WERI-Rb-1 (cell line): ENCODE data around the gene NLRP4.
A peak's percentile ranks its signal among the peaks of the same experiment; 100 is the strongest.

ENCODE experiments used
- DNase-seq: peaks from one replicate; pipeline ENCODE4 v3.0.0-alpha.2; 2020
- H3K27ac ChIP-seq: fragments of 250-450 bp; sonication (Bioruptor Pico); 2 replicates; pipeline ENCODE4 v1.5.1; 2020; ENCODE audit warnings: mild to moderate bottlenecking, moderate library complexity
- H3K27me3 ChIP-seq: fragments of 250-450 bp; sonication (Bioruptor Pico); 2 replicates; pipeline ENCODE4 v1.5.1; 2021; ENCODE audit warnings: mild to moderate bottlenecking, low read depth, moderate library complexity; ENCODE audit not compliant: insufficient read depth, severe bottlenecking
- H3K36me3 ChIP-seq: fragments of 250-450 bp; sonication (Bioruptor Pico); 2 replicates; pipeline ENCODE4 v1.5.1; 2020; ENCODE audit warnings: mild to moderate bottlenecking, moderate library complexity
- H3K4me3 ChIP-seq: 2 replicates; pipeline ENCODE4 v1.5.1; 2011; ENCODE audit warnings: low read depth, mild to moderate bottlenecking, control low read depth, low read length
- H3K9me3 ChIP-seq: fragments of 250-450 bp; sonication (Bioruptor Pico); 2 replicates; pipeline ENCODE4 v1.5.1; 2021; ENCODE audit warnings: mild to moderate bottlenecking, moderate library complexity; ENCODE audit not compliant: severe bottlenecking
- CTCF ChIP-seq: IDR thresholded peaks from 2 replicates; pipeline ENCODE4 v1.5.1; 2011; ENCODE audit warnings: low read depth, mild to moderate bottlenecking, control low read depth, inconsistent platforms, low read length

Gene NLRP4, protein sequence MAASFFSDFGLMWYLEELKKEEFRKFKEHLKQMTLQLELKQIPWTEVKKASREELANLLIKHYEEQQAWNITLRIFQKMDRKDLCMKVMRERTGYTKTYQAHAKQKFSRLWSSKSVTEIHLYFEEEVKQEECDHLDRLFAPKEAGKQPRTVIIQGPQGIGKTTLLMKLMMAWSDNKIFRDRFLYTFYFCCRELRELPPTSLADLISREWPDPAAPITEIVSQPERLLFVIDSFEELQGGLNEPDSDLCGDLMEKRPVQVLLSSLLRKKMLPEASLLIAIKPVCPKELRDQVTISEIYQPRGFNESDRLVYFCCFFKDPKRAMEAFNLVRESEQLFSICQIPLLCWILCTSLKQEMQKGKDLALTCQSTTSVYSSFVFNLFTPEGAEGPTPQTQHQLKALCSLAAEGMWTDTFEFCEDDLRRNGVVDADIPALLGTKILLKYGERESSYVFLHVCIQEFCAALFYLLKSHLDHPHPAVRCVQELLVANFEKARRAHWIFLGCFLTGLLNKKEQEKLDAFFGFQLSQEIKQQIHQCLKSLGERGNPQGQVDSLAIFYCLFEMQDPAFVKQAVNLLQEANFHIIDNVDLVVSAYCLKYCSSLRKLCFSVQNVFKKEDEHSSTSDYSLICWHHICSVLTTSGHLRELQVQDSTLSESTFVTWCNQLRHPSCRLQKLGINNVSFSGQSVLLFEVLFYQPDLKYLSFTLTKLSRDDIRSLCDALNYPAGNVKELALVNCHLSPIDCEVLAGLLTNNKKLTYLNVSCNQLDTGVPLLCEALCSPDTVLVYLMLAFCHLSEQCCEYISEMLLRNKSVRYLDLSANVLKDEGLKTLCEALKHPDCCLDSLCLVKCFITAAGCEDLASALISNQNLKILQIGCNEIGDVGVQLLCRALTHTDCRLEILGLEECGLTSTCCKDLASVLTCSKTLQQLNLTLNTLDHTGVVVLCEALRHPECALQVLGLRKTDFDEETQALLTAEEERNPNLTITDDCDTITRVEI

GRCh38 chr19:55836340-55836739 is at the start of gene NLRP4:
NLRP4 (plus strand) TSS chr19:55836540; CDS start chr19:55852081, 15,541 bp downstream.
- TF ChIP-seq CTCF = no peak

GRCh38 chr19:55795021-55795420 is 41.3 kb upstream of the NLRP4 start:
- DNase-seq = no peak
- no peaks in the 10 kb centered on the region for H3K9me3 ChIP-seq
- no peak overlapping the region for H3K4me3 ChIP-seq
- TF ChIP-seq CTCF = no peak
- H3K36me3 ChIP-seq = no peaks in the 10 kb centered on the region
- peaks cover 94% of the 10 kb centered on the region for H3K27me3 ChIP-seq
- H3K27ac ChIP-seq = no peak overlapping the region

More at GRCh38 chr19:55836340-55836739, at the start of gene NLRP4:
- Histone ChIP-seq H3K9me3 (peaks cover 3% of the 10 kb centered on the region), H3K27ac (no peak within 1 kb of the TSS), H3K4me3 (no peak within 1 kb of the TSS), H3K36me3 (no peaks in the 10 kb centered on the region), H3K27me3 (peaks cover 81% of the 10 kb centered on the region)
- DNase-seq = no peak

DNA sequence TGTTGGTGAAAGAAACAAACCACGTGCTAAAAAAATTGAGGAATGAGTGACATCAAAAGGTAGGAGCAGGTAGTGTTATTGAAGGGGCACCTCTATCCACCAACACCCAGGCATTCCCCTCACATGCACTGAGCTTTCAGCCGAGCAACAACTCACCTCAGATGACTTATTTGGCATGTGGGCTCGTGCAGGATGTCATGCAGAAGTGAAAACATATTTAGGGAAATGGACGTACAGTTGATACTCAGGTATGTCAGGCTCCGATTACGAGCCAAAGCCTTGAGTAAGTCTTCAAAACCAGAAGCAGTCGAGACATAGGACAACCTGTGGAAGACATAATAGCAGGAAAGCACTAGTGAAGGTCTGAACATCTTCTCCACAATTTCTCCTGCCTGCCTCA is 34.9 kb upstream of the NLRP4 start:
- Histone ChIP-seq H3K27me3 (peaks cover 83% of the 10 kb centered on the region), H3K4me3 (no peak overlapping the region), H3K36me3 (no peaks in the 10 kb centered on the region), H3K27ac (no peak overlapping the region), H3K9me3 (peaks cover 3% of the 10 kb centered on the region)
- TF ChIP-seq CTCF = no peak
- no peak for DNase-seq

DNA sequence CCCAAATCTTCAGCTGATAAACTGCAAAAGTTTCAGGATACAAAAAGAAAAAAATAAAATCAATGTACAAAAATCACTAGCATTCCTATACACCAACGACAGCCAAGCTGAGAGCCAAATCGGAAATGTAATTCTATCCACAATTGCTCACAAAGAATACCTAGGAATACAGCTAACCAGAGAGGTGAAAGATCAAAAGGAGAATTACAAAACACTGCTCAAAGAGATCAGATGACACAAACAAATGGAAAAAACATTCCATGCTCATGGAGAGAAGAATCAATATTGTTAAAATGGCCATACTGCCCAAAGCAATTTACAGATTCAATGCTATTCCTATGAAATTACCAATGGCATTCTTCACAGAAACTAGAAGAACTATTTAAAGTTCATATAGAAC is 34.1 kb upstream of the NLRP4 start:
- no peak for DNase-seq
- no peak for TF ChIP-seq CTCF
- H3K36me3 ChIP-seq = no peaks in the 10 kb centered on the region

GRCh38 chr19:55809381-55810058 is 26.8 kb upstream of the NLRP4 start:
- Histone ChIP-seq H3K4me3 (no peak overlapping the region), H3K27ac (no peak overlapping the region), H3K27me3 (peaks cover 71% of the 10 kb centered on the region), H3K36me3 (no peaks in the 10 kb centered on the region), H3K9me3 (peaks cover 20% of the 10 kb centered on the region)
- peak; percentile 40; the same call in 1 of the 2 replicates for TF ChIP-seq CTCF
- peak; percentile 72 for DNase-seq

More for the DNA sequence above, 34.1 kb upstream of the NLRP4 start:
- H3K27me3 ChIP-seq = peaks cover 84% of the 10 kb centered on the region
- H3K4me3 ChIP-seq = no peak overlapping the region
- H3K9me3 ChIP-seq = peaks cover 3% of the 10 kb centered on the region
- H3K27ac ChIP-seq = no peak overlapping the region
